ENCODE results near the gene FAM47E.

DNA sequence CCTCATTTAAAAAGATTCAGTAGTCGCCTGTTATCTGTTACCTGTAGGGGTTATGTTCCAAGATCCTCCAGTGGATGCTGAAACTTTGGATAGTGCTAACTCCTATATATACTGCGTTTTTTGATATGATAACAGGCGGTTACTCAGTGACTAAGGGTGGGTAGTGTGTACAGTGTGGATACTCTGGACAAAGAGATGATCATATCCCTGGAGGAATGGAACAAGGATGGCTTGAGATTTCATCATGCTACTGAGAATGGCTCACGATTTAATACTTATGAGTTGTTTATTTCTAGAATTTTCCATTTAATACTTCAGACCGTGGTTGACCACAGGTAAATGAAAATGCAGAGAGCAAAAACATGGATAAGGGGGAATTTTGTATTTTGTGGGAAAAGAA, 21.5 kb downstream of the FAM47E start:
- TF ChIP-seq CTCF (IDR thresholded peaks at IDR 0.05) = no peak
- no peak for TF ChIP-seq POLR2A (IDR thresholded peaks at IDR 0.05)

Measured in heart left ventricle (tissue), 13 donors.